ENCODE data around the gene PLXNA4.

- TF ChIP-seq EZH2 (IDR thresholded peaks at IDR 0.05; ENCODE audit: insufficient read depth, poor library complexity, severe bottlenecking), result no peak
- TF ChIP-seq EZH2phosphoT487 (IDR thresholded peaks at IDR 0.05; ENCODE audit: insufficient read depth, low read depth), result no peak
These were observed 187.6 kb downstream of the PLXNA4 start for GRCh38 chr7:132388688-132389087.

Data from GM23248 (cell line).